Cardiac fibroblast (primary cell): Measurements from ENCODE around the gene TUBA8.
"Not testable (repeated sequence)": the region's sequence is repeated elsewhere in the genome, so short reads cannot be mapped to it uniquely, and the experiment has no call there.

ENCODE experiments used
- DNase-seq, 2 donors: peaks; one replicate each; pipeline versions ENCODE4 v3.0.0 to v3.0.0-alpha.2; 2010; ENCODE audit warnings: low read depth in 2 of 2
- H3K4me3 ChIP-seq, 2 donors: replicated peaks in 1 of 2; 1 replicate in 1 of 2; 2 replicates in 1 of 2; pipeline ENCODE4 v1.5.1; 2011; ENCODE audit warnings: low read depth in 2 of 2, low read length in 2 of 2, mild to moderate bottlenecking in 2 of 2, moderate library complexity in 1 of 2
- TF ChIP-seq, protein P1 (sequence below): IDR thresholded peaks from one replicate; pipeline ENCODE4 v1.5.1; 2011; ENCODE audit warnings: low read depth, mild to moderate bottlenecking, low read length, inconsistent platforms

Gene TUBA8

DNA sequence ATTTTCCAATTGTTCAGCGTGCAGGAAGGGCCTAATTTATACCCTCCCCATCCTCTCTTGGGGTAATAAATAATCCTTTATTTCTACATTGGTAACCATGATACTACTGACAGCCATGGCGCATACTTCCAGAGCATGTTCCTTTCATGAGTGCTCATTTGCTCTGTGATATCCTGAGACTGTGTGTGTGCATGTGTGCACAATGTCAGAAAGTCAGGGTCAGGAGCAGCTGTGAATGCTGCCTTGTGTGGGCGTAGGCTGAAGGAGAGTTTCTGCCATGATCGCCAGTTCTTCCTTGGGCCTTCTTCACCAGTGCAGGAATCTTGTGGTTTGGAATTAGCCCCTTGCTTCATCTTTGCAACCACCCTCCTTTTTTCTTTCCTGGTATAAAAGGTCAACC lies 10.2 kb downstream of the TUBA8 start:
- TF ChIP-seq, protein P1, sequence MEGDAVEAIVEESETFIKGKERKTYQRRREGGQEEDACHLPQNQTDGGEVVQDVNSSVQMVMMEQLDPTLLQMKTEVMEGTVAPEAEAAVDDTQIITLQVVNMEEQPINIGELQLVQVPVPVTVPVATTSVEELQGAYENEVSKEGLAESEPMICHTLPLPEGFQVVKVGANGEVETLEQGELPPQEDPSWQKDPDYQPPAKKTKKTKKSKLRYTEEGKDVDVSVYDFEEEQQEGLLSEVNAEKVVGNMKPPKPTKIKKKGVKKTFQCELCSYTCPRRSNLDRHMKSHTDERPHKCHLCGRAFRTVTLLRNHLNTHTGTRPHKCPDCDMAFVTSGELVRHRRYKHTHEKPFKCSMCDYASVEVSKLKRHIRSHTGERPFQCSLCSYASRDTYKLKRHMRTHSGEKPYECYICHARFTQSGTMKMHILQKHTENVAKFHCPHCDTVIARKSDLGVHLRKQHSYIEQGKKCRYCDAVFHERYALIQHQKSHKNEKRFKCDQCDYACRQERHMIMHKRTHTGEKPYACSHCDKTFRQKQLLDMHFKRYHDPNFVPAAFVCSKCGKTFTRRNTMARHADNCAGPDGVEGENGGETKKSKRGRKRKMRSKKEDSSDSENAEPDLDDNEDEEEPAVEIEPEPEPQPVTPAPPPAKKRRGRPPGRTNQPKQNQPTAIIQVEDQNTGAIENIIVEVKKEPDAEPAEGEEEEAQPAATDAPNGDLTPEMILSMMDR, result no peak
- no peak overlapping the region for H3K4me3 ChIP-seq
- DNase-seq, result no peak

DNA sequence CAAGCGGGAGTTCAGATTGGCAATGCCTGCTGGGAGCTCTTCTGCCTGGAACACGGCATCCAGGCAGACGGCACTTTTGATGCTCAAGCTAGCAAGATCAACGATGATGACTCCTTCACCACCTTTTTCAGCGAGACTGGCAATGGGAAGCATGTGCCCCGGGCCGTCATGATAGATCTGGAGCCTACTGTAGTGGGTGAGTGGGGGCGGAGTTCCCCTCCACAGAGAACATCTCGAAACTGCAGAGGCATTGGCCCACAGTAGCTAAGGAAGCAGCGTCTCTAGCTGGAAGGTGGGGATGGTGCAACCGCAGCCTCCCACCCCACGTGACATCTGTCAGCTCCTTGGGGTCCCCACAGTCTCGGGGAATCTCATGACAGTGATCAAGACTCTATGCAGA lies 10.9 kb downstream of the TUBA8 start:
- no peak for DNase-seq
- H3K4me3 ChIP-seq, result no peak overlapping the region
- TF ChIP-seq, protein P1, result no peak

DNA sequence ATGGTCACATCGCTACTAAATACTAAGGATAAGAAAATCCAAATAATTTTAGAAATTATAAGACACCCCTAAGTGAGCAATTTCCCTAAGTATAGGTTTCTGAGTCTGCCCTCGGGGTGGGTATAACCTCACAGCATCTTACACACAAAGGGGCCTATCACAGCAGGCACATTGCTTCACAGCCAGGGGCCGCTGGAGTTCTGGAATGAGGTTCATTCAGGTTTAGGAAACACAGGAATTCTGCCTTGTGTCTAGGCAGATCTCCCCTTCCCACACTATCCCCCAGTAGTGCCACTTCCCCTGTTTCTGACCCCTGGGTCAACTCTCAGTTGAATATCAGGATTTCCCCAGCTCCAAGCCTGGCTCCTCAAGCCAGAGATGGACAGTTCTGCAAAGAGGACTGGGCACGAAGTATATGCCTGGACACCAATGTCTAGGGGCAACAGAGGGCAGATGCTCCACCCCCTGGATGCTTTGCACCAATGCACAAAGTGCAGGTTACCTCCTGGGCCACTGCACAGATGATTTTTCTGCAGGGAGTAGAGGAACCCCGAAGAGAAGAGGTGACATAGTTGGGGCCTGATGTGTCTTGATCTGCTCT lies 11.4 kb downstream of the TUBA8 start:
- TF ChIP-seq, protein P1, result peak; percentile 2
- H3K4me3 ChIP-seq, result no peak overlapping the region
- DNase-seq, result no peak

DNA sequence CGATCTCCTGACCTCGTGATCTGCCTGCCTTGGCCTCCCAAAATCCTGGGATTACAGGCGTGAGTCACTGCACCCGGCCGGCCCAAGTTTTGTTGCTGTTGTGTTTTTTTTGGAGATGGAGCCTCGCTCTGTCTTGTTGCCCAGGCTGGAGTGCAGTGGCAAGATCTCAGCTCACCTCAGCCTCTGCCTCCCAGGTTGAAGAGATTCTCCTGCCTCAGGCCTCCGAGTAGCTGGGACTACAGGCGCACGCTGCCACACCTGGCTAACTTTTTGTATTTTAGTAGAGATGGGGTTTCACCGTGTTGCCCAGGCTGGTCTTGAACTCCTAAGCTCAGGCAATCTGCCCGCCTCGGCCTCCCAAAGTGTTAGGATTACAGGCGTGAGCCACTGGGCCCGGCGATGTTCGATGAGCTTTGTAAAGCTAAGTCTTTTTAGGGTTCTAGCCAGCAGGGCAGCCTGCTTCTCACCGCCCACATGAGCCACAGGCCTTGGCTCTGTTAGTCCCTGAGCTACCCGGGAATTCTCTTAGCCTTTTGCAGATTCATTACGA lies 12.9 kb downstream of the TUBA8 start:
- H3K4me3 ChIP-seq, DNase-seq: not testable (repeated sequence)

DNA sequence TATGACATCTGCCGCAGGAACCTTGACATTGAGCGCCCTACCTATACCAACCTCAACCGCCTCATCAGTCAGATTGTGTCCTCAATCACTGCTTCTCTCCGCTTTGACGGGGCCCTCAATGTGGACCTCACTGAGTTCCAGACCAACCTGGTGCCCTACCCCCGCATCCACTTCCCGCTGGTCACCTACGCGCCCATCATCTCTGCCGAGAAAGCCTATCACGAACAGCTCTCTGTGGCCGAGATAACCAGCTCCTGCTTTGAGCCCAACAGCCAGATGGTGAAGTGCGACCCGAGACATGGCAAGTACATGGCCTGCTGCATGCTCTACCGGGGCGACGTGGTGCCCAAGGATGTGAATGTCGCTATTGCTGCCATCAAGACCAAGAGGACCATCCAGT lies 16.0 kb downstream of the TUBA8 start:
- DNase-seq, result no peak
- TF ChIP-seq, protein P1, result no peak
- no peak overlapping the region for H3K4me3 ChIP-seq

DNA sequence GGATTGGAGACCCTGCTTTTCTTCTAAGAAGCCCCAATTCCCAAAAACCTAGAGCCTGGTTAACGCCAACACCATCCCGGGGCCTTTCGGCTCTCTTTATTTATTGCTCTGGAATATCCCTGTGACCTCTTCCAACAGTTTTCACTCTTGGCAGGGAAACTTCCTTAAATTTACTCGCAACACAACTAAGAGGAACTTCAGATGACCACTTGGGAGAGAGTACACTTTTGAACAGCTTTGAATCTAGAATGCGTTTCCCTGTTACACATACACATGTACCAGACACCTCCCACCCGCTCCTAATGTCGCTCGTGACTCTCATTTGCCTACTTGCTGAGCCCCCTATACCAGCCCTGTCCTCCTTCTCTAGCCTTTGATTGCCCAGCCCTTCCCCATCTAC lies 19.4 kb downstream of the TUBA8 start:
- DNase-seq, result no peak
- TF ChIP-seq, protein P1, result no peak

DNA sequence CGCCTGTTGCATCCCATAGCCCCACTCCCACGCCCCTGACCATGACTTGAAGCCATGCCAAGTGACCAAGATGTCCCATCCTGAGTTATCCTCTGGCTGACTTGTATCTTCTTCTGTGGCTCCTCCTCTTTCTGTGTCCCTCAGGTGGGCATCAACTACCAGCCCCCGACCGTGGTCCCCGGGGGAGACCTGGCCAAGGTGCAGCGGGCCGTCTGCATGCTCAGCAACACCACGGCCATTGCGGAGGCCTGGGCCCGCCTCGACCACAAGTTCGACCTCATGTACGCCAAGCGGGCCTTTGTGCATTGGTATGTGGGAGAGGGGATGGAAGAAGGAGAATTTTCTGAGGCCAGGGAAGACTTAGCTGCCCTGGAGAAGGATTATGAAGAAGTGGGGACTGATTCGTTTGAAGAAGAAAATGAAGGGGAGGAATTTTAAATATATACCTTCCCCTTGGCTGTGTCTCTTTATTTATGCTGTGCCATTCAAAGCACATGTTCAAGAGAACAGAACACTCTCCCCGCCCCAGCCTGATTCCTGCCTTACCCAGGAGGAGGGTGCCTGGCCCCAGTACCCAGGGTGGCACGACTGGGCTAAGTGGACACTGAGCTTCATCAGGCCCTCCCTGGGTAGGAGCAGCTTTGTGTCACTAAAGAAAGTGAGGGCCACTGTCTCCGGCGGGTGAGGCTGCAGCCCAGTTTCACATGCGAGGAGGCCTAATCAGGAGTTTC lies 20.3 kb downstream of the TUBA8 start:
- TF ChIP-seq, protein P1, result no peak
- DNase-seq, result no peak
- no peak overlapping the region for H3K4me3 ChIP-seq

More for the DNA sequence above, 19.4 kb downstream of the TUBA8 start:
- no peak overlapping the region for H3K4me3 ChIP-seq
